Right cardiac atrium (tissue), 5 donors: Measurements from ENCODE around the gene QRFPR. TPM values are rescaled to one million over a fixed set of nuclear protein-coding genes. Genes with fewer than 3 reads are reported as not detected.
"Not testable (repeated sequence)": the region's sequence is repeated elsewhere in the genome, so short reads cannot be mapped to it uniquely, and the experiment has no call there.

Experiments
- ATAC-seq, 2 donors: fragments of 200-7000 bp; cut with Tn5 transposase; one replicate each; pipeline versions ENCODE4 v1.8.0 to v1.9.1; 2020; ENCODE audit warnings: moderate library complexity in 2 of 2, mild to moderate bottlenecking in 1 of 2
- DNase-seq, 3 donors: peaks; one replicate each; pipeline ENCODE4 v3.0.0-alpha.2; 2020
- H3K27ac ChIP-seq: one replicate; pipeline ENCODE4 v1.5.1; 2013; ENCODE audit warnings: mild to moderate bottlenecking, low read length, control low read depth, moderate library complexity
- H3K27me3 ChIP-seq: one replicate; pipeline ENCODE4 v1.6.1; 2013; ENCODE audit not compliant: control insufficient read depth, insufficient read depth
- H3K4me1 ChIP-seq: one replicate; pipeline ENCODE4 v1.6.1; 2013; ENCODE audit warnings: low read length; ENCODE audit not compliant: control insufficient read depth, insufficient read depth
- H3K4me3 ChIP-seq: one replicate; pipeline ENCODE4 v1.5.1; 2013; ENCODE audit warnings: low read length, control low read depth
- H3K9me3 ChIP-seq: one replicate; pipeline ENCODE4 v1.6.1; 2013; ENCODE audit warnings: low read length; ENCODE audit not compliant: control insufficient read depth
- WGBS: extraction: QIAGEN DNeasy Blood & Tissue Kit; methylation state at CpG from one replicate; pipeline ENCODE4 v1.1.7; 2013; 5-methylcytosine and 5-hydroxymethylcytosine counted together
- intact Hi-C, 4 donors: fragments of 100-400 bp; cut with DNase I; formaldehyde crosslinking; loops; one replicate each; pipeline versions ENCODE4 v1.11.0 to v1.14.0; 2022 to 2023
- long read RNA-seq, 4 donors: library from polyadenylated mRNA; unstranded; transcript quantifications; one replicate each; pipeline ENCODE4 v2.0.0, GENCODE V29; 2020 to 2021
- polyA plus RNA-seq: library from polyadenylated mRNA; stranded (reverse); fragments of 200-250 nt; gene quantifications from one replicate; pipeline ENCODE4 v1.2.3, GENCODE V29; 2013
- total RNA-seq, 4 donors: library from RNA; stranded (reverse); fragmentation: NEBNext Ultra II Directional; extraction: Animal tissue kit (Norgen Biotek cat#: 25700); gene quantifications; one replicate each; pipeline ENCODE4 v1.2.1, GENCODE V29; 2021
- donor health status: healthy with polysubstance abuse.
- donor health status: DM: no; HTN: yes; CAD: no.
- donor health status: DM: no; HTN: no; CAD: no.
- donor health status: DM: no; HTN: yes; CAD: no; lungs with severe emphysema.
- donor health status: DM: yes; HTN: yes; CAD: no.

The QRFPR gene
- total RNA-seq (1 to 10 TPM in 1 of 4 donors, under 1 TPM in 3; 0.68 to 1.7 (median 0.90) TPM), polyA plus RNA-seq (0.48 TPM)
- long read RNA-seq, donor 1, partial matches to known transcripts: 0 of 4 reads
- long read RNA-seq, donor 1, other reads (novel, unspliced or antisense): 1 of 4 reads
- long read RNA-seq, donor 2, partial matches to known transcripts: 0 of 1 reads
- long read RNA-seq, donor 2, other reads (novel, unspliced or antisense): 1 of 1 reads
- long read RNA-seq, donor 3, partial matches to known transcripts: 0 of 4 reads
- long read RNA-seq, donor 3, other reads (novel, unspliced or antisense): 0 of 4 reads
- long read RNA-seq, donor 4, partial matches to known transcripts: 0 of 1 reads
- long read RNA-seq, donor 4, other reads (novel, unspliced or antisense): 0 of 1 reads

DNA sequence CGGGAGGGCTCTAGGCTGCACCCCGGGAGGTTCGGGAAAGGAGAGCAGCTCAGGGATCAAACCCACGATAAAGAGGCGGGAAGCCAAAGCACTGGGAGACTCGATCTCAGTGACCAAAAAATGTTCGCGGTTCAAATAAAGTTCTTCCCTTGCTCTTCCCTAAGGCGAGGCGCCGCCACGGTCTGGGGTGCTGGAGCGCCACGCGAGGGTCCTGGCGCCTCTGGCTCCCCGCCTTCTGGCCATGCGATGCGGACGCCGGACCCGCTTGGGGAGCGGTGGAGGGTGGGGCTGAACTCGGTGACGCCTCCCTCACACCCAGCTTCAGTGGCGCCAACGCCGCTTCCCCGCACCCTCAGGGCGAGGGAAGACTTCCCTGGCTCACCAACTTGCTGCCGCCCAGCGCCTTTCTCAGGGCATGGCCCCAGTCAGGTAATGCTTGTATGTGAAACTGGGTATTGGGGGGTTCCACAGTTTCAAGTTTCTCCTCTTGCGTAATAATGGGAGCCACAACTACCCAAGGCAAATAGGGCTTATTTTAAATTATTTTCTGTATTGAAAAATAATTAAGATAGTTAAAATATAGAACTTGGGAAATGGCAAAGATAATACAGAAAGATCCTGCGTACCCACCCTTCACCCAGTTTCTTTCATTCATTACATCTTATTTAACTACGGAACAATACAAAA is at the start of gene QRFPR:
Gene QRFPR (minus strand): TSS at position 243 of the 687 bp plus-strand sequence. CDS start 371 bp downstream, outside the sequence.
- peak; percentile 56 to 74 for ATAC-seq
- peak in 2 of 3 donors; percentile 54 to 62 for DNase-seq
- Histone ChIP-seq H3K4me1 (no peaks in the 10 kb centered on the region), H3K27ac (no peak within 1 kb of the TSS), H3K9me3 (no peaks in the 10 kb centered on the region), H3K4me3 (peak within 1 kb of the TSS; percentile 44), H3K27me3 (no peaks in the 10 kb centered on the region)
- 8% methylated on average over 35 of the region's 35 CpGs for WGBS
- intact Hi-C loops: no loop called here

DNA sequence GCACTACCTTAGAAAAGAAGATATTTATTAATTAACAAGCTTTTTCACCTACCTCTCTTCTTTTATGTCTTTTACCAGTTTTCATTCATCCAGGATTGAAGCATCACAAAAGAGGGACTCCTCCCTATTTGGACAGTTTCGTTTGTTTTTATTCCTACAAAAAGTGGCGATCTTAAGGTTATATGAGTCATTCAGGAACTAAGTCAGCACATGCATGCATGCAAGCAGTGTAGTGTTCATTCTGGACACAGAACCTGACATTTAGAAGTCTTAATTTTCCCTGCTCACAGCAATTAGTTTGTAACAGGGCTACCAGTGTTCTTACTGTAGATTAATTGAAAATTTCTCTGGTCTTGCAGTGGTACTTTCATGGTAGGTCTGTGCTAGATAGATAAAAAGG is 47.9 kb upstream of the QRFPR start:
- no peak overlapping the region for H3K27ac ChIP-seq
- H3K4me1 ChIP-seq: no peaks in the 10 kb centered on the region
- intact Hi-C loops: no loop called here
- no peaks in the 10 kb centered on the region for H3K9me3 ChIP-seq
- no peak overlapping the region for H3K4me3 ChIP-seq
- no peak for DNase-seq
- no peak for ATAC-seq
- WGBS: 50% methylated on average over 2 of the region's 2 CpGs
- no peaks in the 10 kb centered on the region for H3K27me3 ChIP-seq

DNA sequence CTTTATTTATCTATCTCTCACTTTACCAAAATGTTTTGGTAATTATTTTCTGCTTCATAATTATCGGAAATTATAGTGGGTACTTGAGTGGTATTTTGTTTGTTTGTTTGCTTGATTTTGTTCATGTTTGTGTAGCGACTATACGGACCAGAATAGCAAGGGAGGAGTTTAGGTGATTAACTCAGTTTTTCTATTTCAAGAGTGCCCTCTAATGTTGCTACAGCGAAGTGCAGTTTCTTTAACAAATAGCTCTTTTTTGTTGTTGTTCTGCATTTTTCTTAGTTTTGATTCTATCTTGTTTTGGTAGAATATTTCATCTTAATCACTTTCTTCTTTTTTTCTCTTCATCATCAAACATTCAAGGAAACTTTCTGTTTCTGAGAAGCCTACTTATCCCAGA is 40.8 kb upstream of the QRFPR start:
- H3K27ac ChIP-seq: no peak overlapping the region
- H3K4me1 ChIP-seq: no peaks in the 10 kb centered on the region
- no peaks in the 10 kb centered on the region for H3K9me3 ChIP-seq
- intact Hi-C loops: loop anchor here in 2 of 4 donors (2.0 to 5.0 kb wide), 2 partner anchors 49 to 51 kb away; no protein-coding TSS in a partner anchor
- ATAC-seq (no peak), DNase-seq (no peak)
- 38% methylated on average over 4 of the region's 4 CpGs for WGBS
- no peak overlapping the region for H3K4me3 ChIP-seq
- H3K27me3 ChIP-seq: no peaks in the 10 kb centered on the region

DNA sequence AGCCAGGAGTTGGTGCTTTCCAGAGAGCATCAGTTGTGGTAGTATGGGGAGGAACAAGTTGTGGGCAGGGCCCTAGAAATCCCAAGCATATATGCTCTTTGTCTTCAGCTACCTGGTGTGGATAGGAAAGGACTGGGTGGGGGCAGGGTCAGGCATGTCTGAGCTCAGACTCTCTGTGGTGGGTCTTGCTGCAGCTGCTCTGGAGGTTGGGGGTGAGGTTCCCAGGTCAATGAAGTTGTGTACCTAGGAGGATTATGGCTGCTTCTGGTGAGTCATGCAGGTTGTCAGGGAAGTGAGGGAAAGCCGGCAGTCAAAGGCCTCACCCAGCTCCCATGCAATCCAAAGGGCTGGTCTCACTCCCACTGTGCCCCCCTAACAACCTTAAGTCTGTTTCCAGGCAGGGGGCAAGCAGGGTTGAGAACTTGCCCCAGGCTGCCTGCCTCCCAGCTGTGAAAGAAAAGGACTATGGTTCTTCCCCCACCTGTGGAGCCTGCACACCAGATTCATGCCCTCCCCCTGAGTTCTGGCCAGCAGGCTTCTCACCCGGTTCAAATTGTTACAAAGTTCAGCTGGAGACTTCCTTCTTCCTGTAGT is 30.4 kb upstream of the QRFPR start:
- Histone ChIP-seq H3K9me3 (no peaks in the 10 kb centered on the region), H3K4me3 (no peak overlapping the region), H3K27ac (no peak overlapping the region), H3K27me3 (no peaks in the 10 kb centered on the region), H3K4me1 (no peaks in the 10 kb centered on the region)
- DNase-seq (no peak), ATAC-seq (no peak)
- intact Hi-C loops: no loop called here
- 38% methylated on average over 2 of the region's 2 CpGs for WGBS

DNA sequence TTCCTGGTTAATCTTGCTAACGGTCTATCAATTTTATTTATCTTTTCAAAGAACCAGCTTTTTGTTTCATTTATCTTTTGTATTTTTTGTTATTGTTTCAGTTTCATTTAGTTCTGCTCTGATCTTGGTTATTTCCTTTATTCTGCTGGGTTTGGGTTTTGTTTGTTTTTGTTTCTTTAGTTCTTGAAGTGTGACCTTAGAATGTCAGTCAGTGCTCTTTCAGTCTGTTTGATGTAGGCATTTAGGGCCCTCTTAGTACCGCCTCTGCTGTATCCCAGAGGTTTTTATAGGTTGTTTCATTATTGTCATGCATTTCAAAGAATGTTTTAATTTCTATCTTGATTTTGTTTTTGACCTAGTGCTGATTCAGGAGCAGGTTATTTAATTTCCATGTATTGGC is 27.7 kb upstream of the QRFPR start:
- H3K27me3 ChIP-seq, H3K9me3 ChIP-seq, ATAC-seq, H3K4me1 ChIP-seq, DNase-seq, H3K27ac ChIP-seq, H3K4me3 ChIP-seq, intact Hi-C loops: not testable (repeated sequence)
- WGBS: 68% methylated on average over 2 of the region's 2 CpGs

DNA sequence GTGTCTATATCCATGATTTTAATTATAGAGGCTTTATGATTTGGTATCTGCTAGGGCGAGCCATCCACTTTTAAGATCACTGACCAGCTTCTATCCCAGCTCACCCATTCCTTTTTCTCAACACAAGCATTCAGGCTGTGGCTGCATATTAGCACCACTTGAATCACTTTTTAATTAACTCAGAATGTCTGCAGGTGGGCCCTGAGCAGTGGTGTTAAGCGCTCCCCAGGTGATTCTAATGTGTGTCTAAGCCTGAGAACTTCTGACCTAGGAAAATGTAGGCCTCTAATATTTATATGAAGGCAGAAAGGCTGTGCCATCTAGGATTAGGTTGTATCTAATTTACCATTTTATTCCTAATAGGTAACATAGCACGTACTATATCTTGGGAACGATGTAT is 19.8 kb upstream of the QRFPR start:
- no peak for DNase-seq
- Histone ChIP-seq H3K4me3 (no peak overlapping the region), H3K9me3 (no peaks in the 10 kb centered on the region), H3K4me1 (peaks cover 4% of the 10 kb centered on the region), H3K27me3 (no peaks in the 10 kb centered on the region), H3K27ac (no peak overlapping the region)
- intact Hi-C loops: no loop called here
- no peak for ATAC-seq
- WGBS: 93% methylated on average over 4 of the region's 4 CpGs

DNA sequence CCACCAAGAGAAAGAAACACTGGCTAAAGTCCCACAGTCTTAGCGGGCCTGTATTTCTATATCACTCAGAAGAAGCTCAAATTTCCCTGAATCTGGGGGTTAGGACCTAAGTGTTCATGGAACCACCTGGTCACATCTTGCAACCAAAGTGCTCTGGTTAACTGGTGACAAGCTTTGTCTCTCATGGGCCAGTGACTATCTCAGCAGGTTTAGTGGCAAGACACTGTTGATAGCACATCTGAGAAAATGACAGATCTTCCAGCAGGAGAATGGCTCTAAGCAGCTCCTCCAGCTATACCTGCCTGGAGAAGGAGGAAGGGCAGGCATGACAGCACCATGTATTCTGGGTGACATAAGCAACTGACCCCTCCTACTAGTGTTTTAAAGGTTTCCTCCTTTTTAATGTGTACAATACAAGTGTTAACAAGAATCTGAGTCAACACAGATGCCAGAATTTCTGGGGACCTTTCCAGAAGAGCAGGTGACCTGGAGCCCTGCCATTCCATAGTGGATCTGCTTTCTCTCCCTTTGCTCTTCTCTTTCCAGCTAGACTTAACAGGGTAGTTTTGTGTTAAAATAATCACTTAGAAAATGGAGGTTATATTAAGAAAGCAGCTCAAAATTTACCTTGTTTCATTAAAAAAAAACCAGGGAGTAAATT is 17.3 kb upstream of the QRFPR start:
- WGBS: 40% methylated on average over 1 of the region's 1 CpG
- ATAC-seq (peak; percentile 24 to 35), DNase-seq (no peak)
- Histone ChIP-seq H3K27me3 (no peaks in the 10 kb centered on the region), H3K9me3 (no peaks in the 10 kb centered on the region), H3K4me1 (peaks cover 4% of the 10 kb centered on the region), H3K27ac (no peak overlapping the region), H3K4me3 (no peak overlapping the region)
- intact Hi-C loops: no loop called here

DNA sequence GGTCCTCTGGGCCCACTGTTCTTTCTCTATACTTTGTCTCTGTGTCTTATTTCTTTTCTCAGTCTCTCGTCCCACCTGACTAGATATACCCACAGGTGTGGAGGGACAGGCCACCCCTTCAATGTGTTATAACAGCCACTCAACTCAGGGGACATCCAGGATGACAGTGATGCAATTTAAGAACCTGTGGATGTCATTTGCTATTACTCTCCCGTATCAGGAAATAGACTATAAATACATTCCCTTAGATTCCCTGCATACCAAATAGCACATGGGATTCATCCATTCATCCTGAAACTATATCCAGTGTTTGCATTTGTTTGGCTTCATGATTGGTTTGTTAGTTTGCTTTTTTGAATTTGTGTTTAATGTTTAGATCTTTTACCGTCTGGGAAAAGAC is 16.6 kb upstream of the QRFPR start:
- no peaks in the 10 kb centered on the region for H3K27me3 ChIP-seq
- 35% methylated on average over 3 of the region's 3 CpGs for WGBS
- H3K9me3 ChIP-seq: no peaks in the 10 kb centered on the region
- DNase-seq (no peak), ATAC-seq (no peak)
- H3K4me1 ChIP-seq: peaks cover 4% of the 10 kb centered on the region
- no peak overlapping the region for H3K27ac ChIP-seq
- H3K4me3 ChIP-seq: no peak overlapping the region
- intact Hi-C loops: no loop called here

DNA sequence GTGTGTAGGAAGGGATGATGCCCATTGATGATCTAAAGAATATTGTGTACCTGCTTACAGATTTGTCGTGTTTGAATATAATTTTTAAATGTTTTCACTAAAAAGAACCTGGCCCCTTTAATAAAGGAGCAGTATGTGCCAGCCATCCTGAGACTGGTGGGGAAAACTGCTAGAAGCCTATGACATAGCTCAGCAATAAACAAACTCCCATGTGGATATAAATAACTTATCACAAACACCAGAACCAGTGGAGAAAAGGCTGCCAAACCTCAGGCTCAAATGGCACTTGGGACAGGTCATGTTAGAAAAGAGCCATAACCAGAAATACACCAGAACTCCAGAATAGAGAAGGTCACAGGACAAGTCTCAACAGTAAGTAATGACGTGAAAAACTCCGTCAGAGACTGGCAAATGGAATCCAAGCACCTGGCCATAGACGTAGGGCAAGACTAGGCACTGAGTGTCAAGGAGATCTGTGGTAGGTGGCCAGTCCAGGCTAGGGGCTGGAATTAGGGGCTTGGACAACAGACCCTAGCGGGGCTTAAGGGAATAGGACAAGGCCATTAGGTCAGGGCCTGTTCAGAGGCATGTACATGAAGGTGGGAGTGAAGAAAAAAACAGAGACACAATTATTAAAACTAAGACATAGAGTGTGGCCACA is 11.7 kb upstream of the QRFPR start:
- DNase-seq (no peak), ATAC-seq (peak; percentile 50 to 51)
- Histone ChIP-seq H3K4me3 (no peak overlapping the region), H3K4me1 (peaks cover 2% of the 10 kb centered on the region), H3K27ac (peak overlapping the region; percentile 30), H3K9me3 (no peaks in the 10 kb centered on the region), H3K27me3 (no peaks in the 10 kb centered on the region)
- intact Hi-C loops: no loop called here
- 60% methylated on average over 5 of the region's 5 CpGs for whole genome bisulfite sequencing

DNA sequence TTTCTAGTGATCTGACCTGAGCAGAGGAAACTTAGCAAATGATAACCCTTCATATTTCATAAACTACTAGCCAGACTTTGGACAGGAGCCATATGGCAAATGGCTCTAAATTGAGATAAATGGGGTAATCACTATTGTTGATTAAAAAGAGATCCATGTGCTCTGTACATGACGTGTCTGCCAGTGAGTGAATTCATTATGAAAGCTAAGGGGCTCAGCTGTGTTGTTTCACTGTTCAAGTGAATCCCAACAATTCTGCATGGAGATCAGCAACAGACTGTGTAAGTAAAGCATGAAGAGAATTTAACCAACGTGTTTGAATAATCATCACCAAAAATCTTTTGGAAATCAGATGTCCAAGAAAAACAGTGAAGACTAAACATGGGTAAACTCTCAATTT is 9.5 kb upstream of the QRFPR start:
- H3K27ac ChIP-seq: no peak overlapping the region
- 35% methylated on average over 2 of the region's 2 CpGs for WGBS
- H3K4me3 ChIP-seq: no peak overlapping the region
- intact Hi-C loops: no loop called here
- H3K9me3 ChIP-seq: no peaks in the 10 kb centered on the region
- DNase-seq (no peak), ATAC-seq (no peak)
- H3K27me3 ChIP-seq: no peaks in the 10 kb centered on the region
- peaks cover 3% of the 10 kb centered on the region for H3K4me1 ChIP-seq
